Lower leg skin (tissue), 3 donors: Measurements from ENCODE around the gene ALPP.
"Not testable (repeated sequence)": the region's sequence is repeated elsewhere in the genome, so short reads cannot be mapped to it uniquely, and the experiment has no call there.

Experiments
- CTCF ChIP-seq, 3 donors: fragments of 450-650 bp; IDR thresholded peaks; one replicate each; pipeline ENCODE4 v1.5.1; 2016; ENCODE audit warnings: antibody characterized with exemption in 3 of 3, mild to moderate bottlenecking in 3 of 3, moderate library complexity in 2 of 3
- POLR2A ChIP-seq, 2 donors: fragments of 450-650 bp; IDR thresholded peaks; one replicate each; pipeline ENCODE4 v1.6.1; 2016 to 2017; ENCODE audit warnings: antibody characterized with exemption in 2 of 2, mild to moderate bottlenecking in 1 of 2, moderate library complexity in 1 of 2

GRCh38 chr2:232335206-232335858 lies 43.2 kb upstream of the ALPP start:
- TF ChIP-seq CTCF, POLR2A (IDR thresholded peaks at IDR 0.05): not testable (repeated sequence)
